22Rv1 (cell line): ENCODE data around the gene CLMN.

Source experiments
- CTCF ChIP-seq: fragments of 450-650 bp; IDR thresholded peaks from 2 replicates; pipeline ENCODE4 v1.5.1; 2017; ENCODE audit warnings: mild to moderate bottlenecking
- ZFX ChIP-seq: fragments of 450-650 bp; IDR thresholded peaks from 2 replicates; pipeline ENCODE4 v1.6.1; 2017; ENCODE audit warnings: antibody characterized with exemption, borderline replicate concordance

DNA sequence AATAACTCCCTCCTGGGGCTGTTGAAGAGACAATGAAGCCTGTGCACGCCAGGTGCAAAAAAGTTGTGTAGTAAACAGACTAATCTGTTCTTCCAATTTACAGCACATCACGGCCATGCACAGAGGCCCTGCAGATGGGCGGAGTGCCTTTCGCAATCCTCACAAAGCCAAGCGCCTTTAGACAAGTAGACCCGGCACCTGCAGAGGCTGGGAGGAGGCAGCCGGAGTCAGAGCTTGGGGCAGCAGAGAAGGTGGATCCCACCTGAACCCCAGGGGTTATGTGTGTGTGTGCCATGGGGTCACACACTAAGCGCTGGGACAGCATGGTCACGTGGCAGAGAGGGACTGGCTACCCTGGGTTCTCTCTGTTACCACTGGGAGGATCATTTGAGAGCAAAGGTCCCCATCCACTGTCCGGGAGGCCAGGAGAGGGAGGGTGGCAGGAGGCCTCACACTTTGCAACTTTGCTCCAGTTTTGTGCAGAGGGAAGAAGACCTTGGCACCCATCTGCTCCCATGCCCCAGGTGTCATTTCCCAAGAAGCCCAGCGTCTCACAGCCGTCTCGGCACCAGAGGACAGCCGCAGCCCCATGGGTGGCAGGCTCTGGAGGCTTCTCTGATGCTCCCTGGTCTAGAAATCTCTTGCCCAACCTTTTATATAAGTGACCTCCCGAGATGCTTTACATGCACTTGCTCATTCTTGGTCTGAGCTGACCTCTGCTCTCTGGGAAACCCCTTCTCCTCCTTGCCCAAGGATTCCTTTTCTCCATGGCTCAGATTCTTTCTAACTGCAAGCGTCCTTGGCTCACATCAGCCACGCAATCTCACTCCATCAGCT lies 82.4 kb downstream of the CLMN start:
- no peak for TF ChIP-seq CTCF
- no peak for TF ChIP-seq ZFX
